CD4-positive, alpha-beta T cell treated with Interleukin-17A for 4 hours (primary cell): ENCODE data around the gene DDT.
"Not testable (repeated sequence)": the region's sequence is repeated elsewhere in the genome, so short reads cannot be mapped to it uniquely, and the experiment has no call there.

Experiments
- DNase-seq: peaks from one replicate; pipeline ENCODE4 v3.0.0-alpha.2; 2020; ENCODE audit warnings: mixed read lengths

The DDT gene

GRCh38 chr22:23949764-23950163 lies 24.5 kb downstream of the DDT start:
- not testable (repeated sequence) for DNase-seq

GRCh38 chr22:23947391-23947790 lies 26.9 kb downstream of the DDT start:
- not testable (repeated sequence) for DNase-seq

- not testable (repeated sequence) for DNase-seq
Measured at GRCh38 chr22:23940166-23940565, 34.1 kb downstream of the DDT start.

GRCh38 chr22:23939017-23939357 lies 35.3 kb downstream of the DDT start:
- no peak for DNase-seq

GRCh38 chr22:23938328-23939016 lies 35.8 kb downstream of the DDT start:
- DNase-seq: no peak

GRCh38 chr22:23926561-23926960 lies 47.7 kb downstream of the DDT start:
- no peak for DNase-seq

GRCh38 chr22:23925020-23925606 lies 49.1 kb downstream of the DDT start:
- no peak for DNase-seq

- DNase-seq: no peak
Measured at GRCh38 chr22:23922921-23923320, 51.3 kb downstream of the DDT start.

GRCh38 chr22:23921586-23922201 lies 52.5 kb downstream of the DDT start:
- DNase-seq: not testable (repeated sequence)
